ENCODE measurements around the gene PACS2.

DNA sequence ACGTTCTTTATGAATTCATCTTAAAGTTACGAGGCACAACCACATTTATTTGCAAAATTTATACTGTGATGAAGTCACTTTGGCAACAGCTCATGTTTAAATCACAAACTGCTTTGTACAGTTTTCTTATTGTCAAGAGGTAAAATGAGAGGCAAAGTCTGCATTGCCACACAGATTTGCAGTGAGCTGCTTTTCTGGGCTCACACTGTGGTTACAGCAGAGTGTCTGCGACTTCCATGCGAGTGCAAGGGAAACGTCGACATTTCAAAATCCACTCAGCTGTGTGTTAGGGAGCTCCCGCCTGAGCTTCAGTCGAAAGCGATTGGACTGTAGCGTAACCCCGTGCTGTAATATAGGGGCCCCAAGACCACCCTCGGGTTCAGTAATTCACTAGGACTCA, 118.1 kb downstream of the PACS2 start:
- TF ChIP-seq, protein P1, sequence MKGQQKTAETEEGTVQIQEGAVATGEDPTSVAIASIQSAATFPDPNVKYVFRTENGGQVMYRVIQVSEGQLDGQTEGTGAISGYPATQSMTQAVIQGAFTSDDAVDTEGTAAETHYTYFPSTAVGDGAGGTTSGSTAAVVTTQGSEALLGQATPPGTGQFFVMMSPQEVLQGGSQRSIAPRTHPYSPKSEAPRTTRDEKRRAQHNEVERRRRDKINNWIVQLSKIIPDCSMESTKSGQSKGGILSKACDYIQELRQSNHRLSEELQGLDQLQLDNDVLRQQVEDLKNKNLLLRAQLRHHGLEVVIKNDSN (IDR thresholded peaks at IDR 0.05; ENCODE audit: borderline replicate concordance, low read depth) = no peak
- TF ChIP-seq SIN3A (IDR thresholded peaks at IDR 0.05; ENCODE audit: borderline replicate concordance, low read depth, low read length) (no peak), EP300 (IDR thresholded peaks at IDR 0.05; ENCODE audit: borderline replicate concordance in 1 of 2, low read depth in 1 of 2, low read length in 1 of 2) (no peak)

Measured in SK-N-SH (cell line).